22Rv1 (cell line): ENCODE results near the gene PPP1CA.

Experiments
- CTCF ChIP-seq: fragments of 450-650 bp; IDR thresholded peaks from 2 replicates; pipeline ENCODE4 v1.5.1; 2017; ENCODE audit warnings: mild to moderate bottlenecking
- ZFX ChIP-seq: fragments of 450-650 bp; IDR thresholded peaks from 2 replicates; pipeline ENCODE4 v1.6.1; 2017; ENCODE audit warnings: antibody characterized with exemption, borderline replicate concordance

DNA sequence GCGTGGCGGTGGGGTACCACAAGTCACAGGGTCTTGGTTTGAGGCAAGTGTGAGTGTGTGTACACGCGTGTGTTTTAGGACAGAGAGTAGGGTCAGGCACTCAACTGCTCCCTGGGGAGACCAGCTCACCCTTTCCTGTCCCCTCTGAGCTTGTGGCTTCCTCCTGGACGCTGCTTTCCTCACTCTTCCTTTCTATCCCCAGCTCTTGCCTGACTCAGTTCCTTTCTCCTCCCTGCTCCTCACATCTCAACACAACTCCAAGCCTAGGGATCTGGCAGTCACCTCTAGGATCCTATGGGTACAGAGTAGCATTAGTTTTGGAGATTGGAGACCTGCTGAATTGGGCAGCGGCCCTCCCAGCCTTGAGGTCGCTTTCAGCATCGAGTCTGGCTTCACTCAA, 32.4 kb downstream of the PPP1CA start:
- TF ChIP-seq CTCF (no peak), ZFX (no peak)
